GM23338 (cell line): ENCODE results near the gene MAP3K15. TPM values are rescaled to one million over a fixed set of nuclear protein-coding genes. Genes with fewer than 3 reads are reported as not detected.

ENCODE experiments used
- ATAC-seq: fragments of 200-7000 bp; cut with Tn5 transposase; 3 replicates; pipeline ENCODE4 v1.9.1; 2020
- DNase-seq: peaks from one replicate; pipeline ENCODE4 v3.0.0-alpha.2; 2015; ENCODE audit warnings: low spot score
- H2AFZ ChIP-seq: fragments of 200-600 bp; sonication (generic); 2 replicates; pipeline ENCODE4 v1.8.0; 2016; ENCODE audit warnings: antibody characterized with exemption, mild to moderate bottlenecking, moderate library complexity
- H3F3A ChIP-seq: fragments of 200-600 bp; sonication (generic); replicated peaks from 2 replicates; pipeline ENCODE4 v1.8.0; 2017; ENCODE audit warnings: antibody characterized with exemption, mixed run types, low read depth
- H3K27ac ChIP-seq: fragments of 200-600 bp; sonication (generic); 2 replicates; pipeline ENCODE4 v1.6.1; 2016; ENCODE audit warnings: low read depth
- H3K27me3 ChIP-seq: fragments of 200-600 bp; sonication (generic); 2 replicates; pipeline ENCODE4 v1.8.0; 2016; ENCODE audit warnings: mild to moderate bottlenecking, mixed run types, moderate library complexity; ENCODE audit not compliant: insufficient read depth
- H3K36me3 ChIP-seq: fragments of 200-600 bp; sonication (generic); 2 replicates; pipeline ENCODE4 v1.8.0; 2016; ENCODE audit warnings: mild to moderate bottlenecking; ENCODE audit not compliant: insufficient read depth
- H3K4me1 ChIP-seq: fragments of 200-600 bp; sonication (generic); 2 replicates; pipeline ENCODE4 v1.8.0; 2016; ENCODE audit warnings: mild to moderate bottlenecking, moderate library complexity; ENCODE audit not compliant: insufficient read depth
- H3K4me2 ChIP-seq: fragments of 200-600 bp; sonication (generic); 2 replicates; pipeline ENCODE4 v1.7.1; 2017; ENCODE audit warnings: mixed run types
- H3K4me3 ChIP-seq: fragments of 200-600 bp; sonication (generic); 2 replicates; pipeline ENCODE4 v1.6.1; 2016; ENCODE audit warnings: mixed run types
- H3K79me2 ChIP-seq: fragments of 200-600 bp; sonication (generic); replicated peaks from 2 replicates; pipeline ENCODE4 v1.8.0; 2017; ENCODE audit warnings: mild to moderate bottlenecking; ENCODE audit not compliant: insufficient read depth
- H3K9me2 ChIP-seq: fragments of 200-600 bp; sonication (generic); 2 replicates; pipeline ENCODE4 v1.8.0; 2017; ENCODE audit not compliant: insufficient read depth
- H4K20me1 ChIP-seq: fragments of 200-600 bp; sonication (generic); replicated peaks from 2 replicates; pipeline ENCODE4 v1.8.0; 2017; ENCODE audit warnings: mild to moderate bottlenecking; ENCODE audit not compliant: insufficient read depth
- H3K27ac Mint-ChIP-seq: 2 replicates; pipeline ENCODE4 v1.8.0; 2020; ENCODE audit warnings: inconsistent platforms, mild to moderate bottlenecking, moderate library complexity, mixed read lengths
- H3K27me3 Mint-ChIP-seq: 3 replicates; pipeline ENCODE4 v1.8.0; 2022; ENCODE audit warnings: low read depth, mild to moderate bottlenecking, moderate library complexity, mixed read lengths, inconsistent platforms; ENCODE audit not compliant: insufficient read depth, poor library complexity
- H3K36me3 Mint-ChIP-seq: 3 replicates; pipeline ENCODE4 v1.8.0; 2021; ENCODE audit warnings: low read depth, mild to moderate bottlenecking, inconsistent platforms, moderate library complexity, mixed read lengths
- H3K4me1 Mint-ChIP-seq: 3 replicates; pipeline ENCODE4 v1.8.0; 2020; ENCODE audit warnings: mild to moderate bottlenecking, inconsistent platforms, mixed read lengths
- H3K4me3 Mint-ChIP-seq: 3 replicates; pipeline ENCODE4 v1.8.0; 2021; ENCODE audit warnings: moderate library complexity, mild to moderate bottlenecking, inconsistent platforms, mixed read lengths
- H3K9me3 Mint-ChIP-seq: 3 replicates; pipeline ENCODE4 v1.8.0; 2020; ENCODE audit warnings: moderate library complexity, mild to moderate bottlenecking, inconsistent platforms, mixed read lengths
- EZH2 ChIP-seq: fragments of 200-600 bp; sonication (generic); IDR thresholded peaks from one replicate; pipeline ENCODE4 v1.8.0; 2017; ENCODE audit warnings: antibody characterized with exemption, mild to moderate bottlenecking, low read depth; ENCODE audit not compliant: unreplicated experiment
- EZH2phosphoT487 ChIP-seq: fragments of 200-600 bp; sonication (generic); IDR thresholded peaks from one replicate; pipeline ENCODE4 v1.8.1; 2018; ENCODE audit warnings: antibody characterized with exemption; ENCODE audit not compliant: unreplicated experiment
- NANOG ChIP-seq: IDR thresholded peaks from 2 replicates; pipeline ENCODE4 v1.6.1; 2016; ENCODE audit warnings: antibody characterized with exemption, borderline replicate concordance
- POLR2AphosphoS5 ChIP-seq: IDR thresholded peaks from 2 replicates; pipeline ENCODE4 v1.6.1; 2016; ENCODE audit warnings: antibody characterized with exemption, low read depth
- STAT1 ChIP-seq: IDR thresholded peaks from one replicate; pipeline ENCODE4 v1.6.1; 2016; ENCODE audit warnings: antibody characterized with exemption; ENCODE audit not compliant: unreplicated experiment
- ZNF331 ChIP-seq: fragments of 250-450 bp; sonication (Bioruptor Pico); IDR thresholded peaks from 2 replicates; pipeline ENCODE4 v1.5.0; 2020; ENCODE audit warnings: low read depth, mild to moderate bottlenecking, moderate library complexity
- polyA plus RNA-seq: library from polyadenylated mRNA; unstranded; fragments of >200 nt; fragmentation: Nextera tagmentation; extraction: Ambion mirVana; gene quantifications from 2 replicates; pipeline ENCODE4 v1.2.1, GENCODE V29; 2016
- total RNA-seq: library from RNA; depleted of rRNA; stranded (reverse); fragments of >200 nt; shearing (Covaris generic); gene quantifications from 2 replicates; pipeline ENCODE4 v1.2.3, GENCODE V29; 2014
- TF ChIP-seq, protein P1 (sequence below): fragments of 250-450 bp; sonication (Bioruptor Pico); IDR thresholded peaks from 2 replicates; pipeline ENCODE4 v1.5.0; 2020; ENCODE audit warnings: mild to moderate bottlenecking, moderate library complexity
- TF ChIP-seq, protein P2 (sequence below): IDR thresholded peaks from one replicate; pipeline ENCODE4 v1.6.1; 2018; ENCODE audit warnings: antibody characterized with exemption; ENCODE audit not compliant: unreplicated experiment
- TF ChIP-seq, protein P3 (sequence below), 2 experiments: fragments of 200-600 bp in 1 of 2; sonication (generic) in 1 of 2; conservative IDR thresholded peaks; 2 replicates each; pipeline versions ENCODE4 v1.5.1 to v1.6.1; 2016 to 2017; ENCODE audit warnings: antibody characterized with exemption in 2 of 2, low read depth in 2 of 2, mild to moderate bottlenecking in 2 of 2, moderate library complexity in 1 of 2
- TF ChIP-seq, protein P4 (sequence below): IDR thresholded peaks from 2 replicates; pipeline ENCODE4 v1.6.1; 2016; ENCODE audit warnings: antibody characterized with exemption

Gene MAP3K15
- total and polyA plus RNA-seq, 2 experiments from 2014 or later, result 0.40 to 3.1 TPM

DNA sequence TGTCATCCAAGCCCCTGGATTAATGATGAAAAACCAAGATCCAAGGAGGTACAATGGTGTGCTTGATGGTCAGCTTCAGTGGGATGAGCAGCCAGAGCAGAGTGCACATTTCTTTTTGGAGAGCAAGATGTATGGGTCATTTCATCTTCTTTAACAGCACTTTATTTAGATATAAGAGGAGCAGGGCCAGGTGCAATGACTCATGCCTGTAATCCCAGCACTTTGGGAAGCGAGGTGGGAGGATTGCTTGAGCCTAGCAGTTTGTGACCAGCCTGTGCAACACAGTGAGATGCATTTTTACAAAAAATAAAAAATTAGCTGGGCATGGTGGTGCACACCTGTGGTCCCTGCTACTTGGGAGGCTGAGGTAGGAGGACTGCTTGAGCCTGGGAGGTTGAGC is 45.3 kb upstream of the MAP3K15 start:
- no peak overlapping the region for H2AFZ ChIP-seq
- H3K9me2 ChIP-seq, result no peaks in the 10 kb centered on the region
- no peaks in the 10 kb centered on the region for H3K79me2 ChIP-seq
- no peaks in the 10 kb centered on the region for H3K27me3 Mint-ChIP-seq
- no peaks in the 10 kb centered on the region for H3K9me3 Mint-ChIP-seq
- H3K4me3 ChIP-seq, result no peak overlapping the region
- H3K27me3 ChIP-seq, result no peaks in the 10 kb centered on the region
- no peaks in the 10 kb centered on the region for H4K20me1 ChIP-seq
- no peaks in the 10 kb centered on the region for H3K36me3 ChIP-seq
- no peak overlapping the region for H3K4me2 ChIP-seq
- H3K27ac ChIP-seq, result no peak overlapping the region
- no peaks in the 10 kb centered on the region for H3F3A ChIP-seq
- TF ChIP-seq, protein P1, sequence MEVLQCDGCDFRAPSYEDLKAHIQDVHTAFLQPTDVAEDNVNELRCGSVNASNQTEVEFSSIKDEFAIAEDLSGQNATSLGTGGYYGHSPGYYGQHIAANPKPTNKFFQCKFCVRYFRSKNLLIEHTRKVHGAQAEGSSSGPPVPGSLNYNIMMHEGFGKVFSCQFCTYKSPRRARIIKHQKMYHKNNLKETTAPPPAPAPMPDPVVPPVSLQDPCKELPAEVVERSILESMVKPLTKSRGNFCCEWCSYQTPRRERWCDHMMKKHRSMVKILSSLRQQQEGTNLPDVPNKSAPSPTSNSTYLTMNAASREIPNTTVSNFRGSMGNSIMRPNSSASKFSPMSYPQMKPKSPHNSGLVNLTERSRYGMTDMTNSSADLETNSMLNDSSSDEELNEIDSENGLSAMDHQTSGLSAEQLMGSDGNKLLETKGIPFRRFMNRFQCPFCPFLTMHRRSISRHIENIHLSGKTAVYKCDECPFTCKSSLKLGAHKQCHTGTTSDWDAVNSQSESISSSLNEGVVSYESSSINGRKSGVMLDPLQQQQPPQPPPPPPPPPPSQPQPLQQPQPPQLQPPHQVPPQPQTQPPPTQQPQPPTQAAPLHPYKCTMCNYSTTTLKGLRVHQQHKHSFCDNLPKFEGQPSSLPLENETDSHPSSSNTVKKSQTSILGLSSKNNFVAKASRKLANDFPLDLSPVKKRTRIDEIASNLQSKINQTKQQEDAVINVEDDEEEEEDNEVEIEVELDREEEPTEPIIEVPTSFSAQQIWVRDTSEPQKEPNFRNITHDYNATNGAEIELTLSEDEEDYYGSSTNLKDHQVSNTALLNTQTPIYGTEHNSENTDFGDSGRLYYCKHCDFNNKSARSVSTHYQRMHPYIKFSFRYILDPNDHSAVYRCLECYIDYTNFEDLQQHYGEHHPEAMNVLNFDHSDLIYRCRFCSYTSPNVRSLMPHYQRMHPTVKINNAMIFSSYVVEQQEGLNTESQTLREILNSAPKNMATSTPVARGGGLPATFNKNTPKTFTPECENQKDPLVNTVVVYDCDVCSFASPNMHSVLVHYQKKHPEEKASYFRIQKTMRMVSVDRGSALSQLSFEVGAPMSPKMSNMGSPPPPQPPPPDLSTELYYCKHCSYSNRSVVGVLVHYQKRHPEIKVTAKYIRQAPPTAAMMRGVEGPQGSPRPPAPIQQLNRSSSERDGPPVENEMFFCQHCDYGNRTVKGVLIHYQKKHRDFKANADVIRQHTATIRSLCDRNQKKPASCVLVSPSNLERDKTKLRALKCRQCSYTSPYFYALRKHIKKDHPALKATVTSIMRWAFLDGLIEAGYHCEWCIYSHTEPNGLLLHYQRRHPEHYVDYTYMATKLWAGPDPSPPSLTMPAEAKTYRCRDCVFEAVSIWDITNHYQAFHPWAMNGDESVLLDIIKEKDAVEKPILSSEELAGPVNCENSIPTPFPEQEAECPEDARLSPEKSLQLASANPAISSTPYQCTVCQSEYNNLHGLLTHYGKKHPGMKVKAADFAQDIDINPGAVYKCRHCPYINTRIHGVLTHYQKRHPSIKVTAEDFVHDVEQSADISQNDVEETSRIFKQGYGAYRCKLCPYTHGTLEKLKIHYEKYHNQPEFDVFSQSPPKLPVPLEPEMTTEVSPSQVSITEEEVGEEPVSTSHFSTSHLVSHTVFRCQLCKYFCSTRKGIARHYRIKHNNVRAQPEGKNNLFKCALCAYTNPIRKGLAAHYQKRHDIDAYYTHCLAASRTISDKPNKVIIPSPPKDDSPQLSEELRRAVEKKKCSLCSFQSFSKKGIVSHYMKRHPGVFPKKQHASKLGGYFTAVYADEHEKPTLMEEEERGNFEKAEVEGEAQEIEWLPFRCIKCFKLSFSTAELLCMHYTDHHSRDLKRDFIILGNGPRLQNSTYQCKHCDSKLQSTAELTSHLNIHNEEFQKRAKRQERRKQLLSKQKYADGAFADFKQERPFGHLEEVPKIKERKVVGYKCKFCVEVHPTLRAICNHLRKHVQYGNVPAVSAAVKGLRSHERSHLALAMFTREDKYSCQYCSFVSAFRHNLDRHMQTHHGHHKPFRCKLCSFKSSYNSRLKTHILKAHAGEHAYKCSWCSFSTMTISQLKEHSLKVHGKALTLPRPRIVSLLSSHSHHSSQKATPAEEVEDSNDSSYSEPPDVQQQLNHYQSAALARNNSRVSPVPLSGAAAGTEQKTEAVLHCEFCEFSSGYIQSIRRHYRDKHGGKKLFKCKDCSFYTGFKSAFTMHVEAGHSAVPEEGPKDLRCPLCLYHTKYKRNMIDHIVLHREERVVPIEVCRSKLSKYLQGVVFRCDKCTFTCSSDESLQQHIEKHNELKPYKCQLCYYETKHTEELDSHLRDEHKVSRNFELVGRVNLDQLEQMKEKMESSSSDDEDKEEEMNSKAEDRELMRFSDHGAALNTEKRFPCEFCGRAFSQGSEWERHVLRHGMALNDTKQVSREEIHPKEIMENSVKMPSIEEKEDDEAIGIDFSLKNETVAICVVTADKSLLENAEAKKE (CRISPR knock-in tag), result no peak
- no peak for TF ChIP-seq ZNF331 (CRISPR knock-in tag)
- TF ChIP-seq, protein P2, sequence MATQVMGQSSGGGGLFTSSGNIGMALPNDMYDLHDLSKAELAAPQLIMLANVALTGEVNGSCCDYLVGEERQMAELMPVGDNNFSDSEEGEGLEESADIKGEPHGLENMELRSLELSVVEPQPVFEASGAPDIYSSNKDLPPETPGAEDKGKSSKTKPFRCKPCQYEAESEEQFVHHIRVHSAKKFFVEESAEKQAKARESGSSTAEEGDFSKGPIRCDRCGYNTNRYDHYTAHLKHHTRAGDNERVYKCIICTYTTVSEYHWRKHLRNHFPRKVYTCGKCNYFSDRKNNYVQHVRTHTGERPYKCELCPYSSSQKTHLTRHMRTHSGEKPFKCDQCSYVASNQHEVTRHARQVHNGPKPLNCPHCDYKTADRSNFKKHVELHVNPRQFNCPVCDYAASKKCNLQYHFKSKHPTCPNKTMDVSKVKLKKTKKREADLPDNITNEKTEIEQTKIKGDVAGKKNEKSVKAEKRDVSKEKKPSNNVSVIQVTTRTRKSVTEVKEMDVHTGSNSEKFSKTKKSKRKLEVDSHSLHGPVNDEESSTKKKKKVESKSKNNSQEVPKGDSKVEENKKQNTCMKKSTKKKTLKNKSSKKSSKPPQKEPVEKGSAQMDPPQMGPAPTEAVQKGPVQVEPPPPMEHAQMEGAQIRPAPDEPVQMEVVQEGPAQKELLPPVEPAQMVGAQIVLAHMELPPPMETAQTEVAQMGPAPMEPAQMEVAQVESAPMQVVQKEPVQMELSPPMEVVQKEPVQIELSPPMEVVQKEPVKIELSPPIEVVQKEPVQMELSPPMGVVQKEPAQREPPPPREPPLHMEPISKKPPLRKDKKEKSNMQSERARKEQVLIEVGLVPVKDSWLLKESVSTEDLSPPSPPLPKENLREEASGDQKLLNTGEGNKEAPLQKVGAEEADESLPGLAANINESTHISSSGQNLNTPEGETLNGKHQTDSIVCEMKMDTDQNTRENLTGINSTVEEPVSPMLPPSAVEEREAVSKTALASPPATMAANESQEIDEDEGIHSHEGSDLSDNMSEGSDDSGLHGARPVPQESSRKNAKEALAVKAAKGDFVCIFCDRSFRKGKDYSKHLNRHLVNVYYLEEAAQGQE, result no peak
- no peak for TF ChIP-seq STAT1
- TF ChIP-seq, protein P3, sequence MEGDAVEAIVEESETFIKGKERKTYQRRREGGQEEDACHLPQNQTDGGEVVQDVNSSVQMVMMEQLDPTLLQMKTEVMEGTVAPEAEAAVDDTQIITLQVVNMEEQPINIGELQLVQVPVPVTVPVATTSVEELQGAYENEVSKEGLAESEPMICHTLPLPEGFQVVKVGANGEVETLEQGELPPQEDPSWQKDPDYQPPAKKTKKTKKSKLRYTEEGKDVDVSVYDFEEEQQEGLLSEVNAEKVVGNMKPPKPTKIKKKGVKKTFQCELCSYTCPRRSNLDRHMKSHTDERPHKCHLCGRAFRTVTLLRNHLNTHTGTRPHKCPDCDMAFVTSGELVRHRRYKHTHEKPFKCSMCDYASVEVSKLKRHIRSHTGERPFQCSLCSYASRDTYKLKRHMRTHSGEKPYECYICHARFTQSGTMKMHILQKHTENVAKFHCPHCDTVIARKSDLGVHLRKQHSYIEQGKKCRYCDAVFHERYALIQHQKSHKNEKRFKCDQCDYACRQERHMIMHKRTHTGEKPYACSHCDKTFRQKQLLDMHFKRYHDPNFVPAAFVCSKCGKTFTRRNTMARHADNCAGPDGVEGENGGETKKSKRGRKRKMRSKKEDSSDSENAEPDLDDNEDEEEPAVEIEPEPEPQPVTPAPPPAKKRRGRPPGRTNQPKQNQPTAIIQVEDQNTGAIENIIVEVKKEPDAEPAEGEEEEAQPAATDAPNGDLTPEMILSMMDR (conservative IDR thresholded peaks at IDR 0.05; ENCODE audit: low read depth in 2 of 2), result no peak
- TF ChIP-seq NANOG, result no peak
- no peak for TF ChIP-seq EZH2phosphoT487
- no peak for TF ChIP-seq POLR2AphosphoS5
- TF ChIP-seq, protein P4, sequence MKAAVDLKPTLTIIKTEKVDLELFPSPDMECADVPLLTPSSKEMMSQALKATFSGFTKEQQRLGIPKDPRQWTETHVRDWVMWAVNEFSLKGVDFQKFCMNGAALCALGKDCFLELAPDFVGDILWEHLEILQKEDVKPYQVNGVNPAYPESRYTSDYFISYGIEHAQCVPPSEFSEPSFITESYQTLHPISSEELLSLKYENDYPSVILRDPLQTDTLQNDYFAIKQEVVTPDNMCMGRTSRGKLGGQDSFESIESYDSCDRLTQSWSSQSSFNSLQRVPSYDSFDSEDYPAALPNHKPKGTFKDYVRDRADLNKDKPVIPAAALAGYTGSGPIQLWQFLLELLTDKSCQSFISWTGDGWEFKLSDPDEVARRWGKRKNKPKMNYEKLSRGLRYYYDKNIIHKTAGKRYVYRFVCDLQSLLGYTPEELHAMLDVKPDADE, result no peak
- TF ChIP-seq EZH2, result no peak
- no peaks in the 10 kb centered on the region for H3K4me1 ChIP-seq
- H3K4me3 Mint-ChIP-seq, result no peak overlapping the region
- peaks cover 3% of the 10 kb centered on the region; the same call in 1 of the 3 replicates for H3K4me1 Mint-ChIP-seq
- H3K36me3 Mint-ChIP-seq, result no peaks in the 10 kb centered on the region
- no peak for ATAC-seq
- no peak for DNase-seq
- no peak overlapping the region for H3K27ac Mint-ChIP-seq
